DMS53 (cell line): ENCODE results near the gene PRMT2.
"Not testable (repeated sequence)": the region's sequence is repeated elsewhere in the genome, so short reads cannot be mapped to it uniquely, and the experiment has no call there.

Experiments used
- DNase-seq: peaks from one replicate; lab custom pipeline; 2025; lab: John Stamatoyannopoulos, UW

Gene PRMT2

DNA sequence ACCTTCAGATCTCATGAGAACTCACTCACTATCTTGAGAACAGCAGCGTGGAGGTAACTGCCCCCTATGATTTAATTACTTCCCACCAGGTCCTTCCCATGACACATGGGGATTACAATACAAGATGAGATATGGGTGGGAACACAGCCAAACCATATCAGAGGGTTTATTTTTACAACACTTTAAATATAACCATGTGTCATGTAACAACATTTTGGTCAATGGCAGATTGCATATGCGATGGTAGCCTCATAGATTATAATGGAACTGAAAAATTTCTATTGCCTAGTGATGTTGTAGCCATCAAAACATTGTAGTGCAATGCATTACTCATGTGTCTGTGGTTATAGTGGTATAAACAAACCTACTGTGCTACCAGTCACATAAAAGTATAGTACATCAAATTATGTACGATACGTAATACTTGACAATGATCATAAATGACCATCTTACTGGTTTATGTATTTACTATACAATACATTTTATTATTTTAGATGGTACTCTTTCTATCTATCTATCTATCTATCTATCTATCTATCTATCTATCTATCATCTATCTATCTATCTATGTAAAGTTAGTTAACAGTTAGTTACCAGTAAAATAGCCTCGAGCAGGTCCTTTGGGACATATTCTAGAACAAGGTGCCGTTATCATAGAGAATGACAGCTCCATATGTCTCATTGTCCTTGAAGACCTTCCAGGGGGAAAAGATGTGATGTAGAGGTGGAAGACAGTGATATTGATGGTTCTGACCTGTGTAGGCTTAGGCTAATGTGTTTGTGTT is 18.0 kb upstream of the PRMT2 start:
- no peak for DNase-seq

DNA sequence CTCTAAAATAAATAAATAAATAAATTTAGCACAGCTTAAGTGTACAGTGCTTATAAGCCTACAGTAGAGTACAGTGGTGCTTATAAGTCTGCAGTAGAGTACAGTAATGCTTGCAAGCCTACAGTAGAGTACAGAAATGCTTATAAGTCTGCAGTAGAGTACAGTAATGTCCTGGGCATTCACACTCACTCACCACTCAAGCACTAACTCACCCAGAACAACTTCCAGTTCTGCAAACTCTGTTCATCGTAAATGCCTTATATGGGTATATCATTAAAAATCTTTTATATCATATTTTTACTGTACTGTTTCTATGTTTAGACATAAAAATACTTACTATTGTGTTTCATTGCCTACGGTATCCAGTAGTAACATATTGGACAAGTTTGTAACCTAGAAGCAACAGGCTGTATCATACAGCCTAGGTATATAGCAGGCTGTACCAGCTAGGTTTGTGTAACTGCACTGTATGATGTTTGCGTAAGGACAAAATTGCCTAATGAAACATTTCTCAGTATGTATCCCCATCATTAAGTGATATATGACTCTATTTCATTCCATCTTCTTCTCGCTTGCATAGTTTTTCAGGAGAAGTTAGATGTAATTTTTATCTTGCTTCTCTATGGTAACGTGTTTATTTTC is 16.6 kb upstream of the PRMT2 start:
- no peak for DNase-seq

DNA sequence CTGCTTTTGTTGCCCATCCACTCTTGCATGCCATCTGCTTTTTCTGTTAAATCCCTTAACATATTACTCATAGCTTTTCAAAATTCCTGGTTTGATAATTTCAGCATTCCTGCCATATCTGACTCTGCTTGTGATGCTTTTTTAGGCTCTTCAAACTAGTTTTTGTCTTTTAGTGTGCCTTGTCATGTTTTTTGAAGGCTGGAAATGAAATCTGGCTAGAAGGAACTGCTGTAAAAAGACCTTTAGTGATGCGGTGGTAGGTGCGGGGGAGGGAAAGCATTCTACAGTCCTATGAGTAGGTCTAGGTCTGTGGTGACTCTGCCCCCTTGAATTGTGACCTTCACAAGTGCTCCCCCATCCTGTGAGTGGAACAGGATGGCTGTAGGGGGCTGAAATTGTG is 15.6 kb upstream of the PRMT2 start:
- no peak for DNase-seq

DNA sequence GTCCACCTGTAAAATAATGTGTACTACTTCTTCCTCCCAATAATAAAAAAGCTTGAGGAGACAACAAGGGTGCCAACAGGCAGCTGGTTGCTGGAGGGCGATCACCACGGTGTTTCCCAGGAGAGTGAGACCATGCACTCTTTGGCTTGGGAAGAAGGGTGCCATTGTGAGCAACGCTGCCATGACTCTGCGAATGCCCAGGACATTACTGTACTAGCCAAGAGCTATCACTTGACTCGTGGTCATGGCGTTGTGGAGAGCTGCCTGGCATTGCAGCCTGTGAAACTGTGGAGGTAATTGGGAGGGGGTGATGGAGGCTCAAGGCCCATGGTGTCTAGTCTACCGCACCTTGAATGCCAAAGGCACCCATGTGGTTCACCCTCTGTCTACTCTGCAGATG is 14.6 kb upstream of the PRMT2 start:
- DNase-seq: no peak

DNA sequence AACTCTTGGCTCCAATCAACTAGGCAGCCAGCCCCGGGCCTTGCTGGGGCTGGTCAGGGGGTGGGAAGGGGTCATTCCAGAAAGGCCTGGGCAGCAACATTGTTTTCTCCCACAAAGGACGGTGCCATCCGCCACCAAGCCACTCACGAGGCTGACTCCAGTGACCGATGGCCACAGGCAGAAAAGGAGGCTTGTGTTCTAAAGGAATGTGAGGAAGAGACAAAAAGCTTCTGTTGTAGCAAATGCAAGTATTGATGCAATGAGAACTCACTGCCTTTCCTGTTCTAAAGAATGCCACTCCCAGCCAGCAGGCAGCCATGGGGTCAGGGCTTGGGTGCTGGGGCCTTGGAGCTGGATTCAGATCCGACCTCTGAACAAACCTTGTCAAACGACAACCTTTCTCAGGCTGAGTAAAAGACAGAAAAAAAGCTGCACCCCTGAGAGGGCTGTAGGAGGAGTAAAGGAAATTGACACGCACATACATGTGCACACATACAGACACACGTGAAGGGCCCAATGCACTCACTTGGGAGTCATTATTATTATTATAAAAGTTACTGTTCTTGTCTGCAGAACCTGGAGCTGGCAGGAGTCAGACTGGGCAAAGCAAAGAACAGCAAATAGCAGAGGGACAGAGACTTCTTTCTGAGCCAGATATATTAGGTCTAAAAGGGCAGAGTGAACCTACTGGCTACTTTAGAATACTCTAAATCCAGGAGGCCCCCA is 13.9 kb upstream of the PRMT2 start:
- DNase-seq: no peak

DNA sequence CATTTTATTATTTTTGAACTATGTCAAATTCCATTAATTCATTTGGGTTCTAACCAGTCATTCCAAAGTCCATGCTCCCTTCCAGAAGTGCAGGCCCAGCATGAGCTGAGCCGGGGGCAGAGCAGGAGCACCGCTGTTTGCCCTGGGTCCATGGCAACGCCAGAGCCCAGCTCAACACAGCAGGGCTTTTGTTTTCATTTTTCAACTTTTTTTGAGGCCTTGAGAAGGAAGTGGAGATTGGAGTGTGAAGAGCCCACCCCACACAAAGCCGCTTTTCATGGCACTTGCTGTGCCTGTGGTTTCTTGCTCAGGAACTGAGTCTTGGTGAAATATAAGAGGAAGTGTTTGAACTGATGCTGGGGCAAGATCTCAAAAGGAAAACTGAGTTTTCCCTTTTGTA is 13.2 kb upstream of the PRMT2 start:
- DNase-seq: no peak

DNA sequence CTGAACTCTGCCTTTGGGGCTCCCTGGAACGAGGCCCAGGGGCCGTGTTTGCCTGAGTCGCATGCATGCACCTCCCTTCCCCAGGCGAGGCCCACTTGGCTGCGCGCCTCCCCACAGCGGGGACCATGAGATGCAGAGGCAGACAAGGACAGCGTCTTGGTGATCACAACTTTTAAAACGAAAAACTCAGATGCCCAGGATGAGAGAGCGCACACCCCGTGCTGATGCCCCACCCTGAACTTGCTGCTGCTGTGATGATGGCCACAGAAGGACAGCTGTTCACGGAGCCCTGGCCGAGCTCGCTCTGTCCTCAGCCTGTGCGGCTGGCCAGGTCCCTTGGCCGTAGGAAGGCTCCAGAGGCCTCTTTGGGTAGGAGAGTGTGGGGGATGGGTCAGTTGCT is 11.4 kb upstream of the PRMT2 start:
- no peak for DNase-seq

DNA sequence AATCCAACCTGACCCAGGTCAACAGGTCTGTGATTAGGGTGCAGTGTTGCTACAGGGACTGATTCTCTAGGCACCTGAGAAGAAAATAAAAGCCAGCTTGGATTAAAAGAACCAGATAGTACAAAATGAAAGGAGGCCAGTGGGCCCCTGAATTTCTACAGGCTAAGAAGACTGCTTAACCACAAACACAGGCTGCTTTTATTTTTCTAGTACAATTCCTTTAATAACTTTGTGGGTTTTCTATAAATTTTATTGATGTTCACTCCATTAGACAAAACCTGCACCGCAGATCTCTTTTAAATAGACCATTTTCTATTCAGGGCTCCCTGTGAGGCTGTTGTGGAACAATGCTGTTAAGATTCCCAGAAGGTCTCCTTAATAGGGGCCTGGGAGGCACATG is 9.7 kb upstream of the PRMT2 start:
- no peak for DNase-seq

DNA sequence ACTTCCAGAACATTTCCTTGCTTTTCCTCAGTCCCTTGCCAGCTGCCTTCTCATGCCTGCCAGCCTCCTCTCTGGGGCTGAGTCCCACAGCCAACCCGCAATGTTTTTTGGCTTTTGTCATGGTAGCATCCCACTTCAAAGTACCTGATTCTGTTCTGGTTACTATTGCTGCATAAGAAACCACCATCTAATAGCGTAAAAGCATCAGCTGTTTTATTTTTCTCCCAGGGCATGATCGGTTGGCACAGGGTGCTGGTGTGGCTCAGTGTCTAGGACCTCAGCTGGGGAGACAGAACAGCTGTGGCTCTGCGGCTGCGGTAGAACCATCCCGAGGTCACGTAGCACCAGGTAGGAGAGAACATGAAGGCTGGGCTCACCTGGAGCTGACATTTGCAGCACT is 8.9 kb upstream of the PRMT2 start:
- DNase-seq: no peak

DNA sequence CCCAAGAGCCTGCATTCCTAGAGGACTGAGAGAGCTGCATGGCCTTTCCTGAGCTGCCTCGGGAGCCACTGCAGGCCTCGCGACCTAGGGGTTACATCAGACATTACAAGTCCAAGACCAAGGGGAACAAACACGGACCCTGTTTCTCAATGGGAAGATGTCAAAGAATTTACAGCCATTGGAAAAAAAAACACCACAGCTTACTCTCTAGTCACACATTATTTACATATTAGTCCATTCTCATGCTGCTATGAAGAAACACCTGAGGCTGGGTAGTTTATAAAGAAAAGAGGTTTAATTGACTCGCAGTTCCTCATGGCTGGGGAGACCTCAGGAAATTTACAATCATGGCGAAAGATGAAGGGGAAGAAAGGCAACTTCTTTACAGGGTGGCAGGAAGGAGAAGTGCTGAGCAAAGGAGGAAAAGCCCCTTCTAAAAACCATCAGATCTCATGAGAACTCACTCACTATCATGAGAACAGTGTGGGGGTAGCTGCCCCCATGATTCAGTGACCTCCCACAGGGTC is 8.4 kb upstream of the PRMT2 start:
- DNase-seq: no peak

DNA sequence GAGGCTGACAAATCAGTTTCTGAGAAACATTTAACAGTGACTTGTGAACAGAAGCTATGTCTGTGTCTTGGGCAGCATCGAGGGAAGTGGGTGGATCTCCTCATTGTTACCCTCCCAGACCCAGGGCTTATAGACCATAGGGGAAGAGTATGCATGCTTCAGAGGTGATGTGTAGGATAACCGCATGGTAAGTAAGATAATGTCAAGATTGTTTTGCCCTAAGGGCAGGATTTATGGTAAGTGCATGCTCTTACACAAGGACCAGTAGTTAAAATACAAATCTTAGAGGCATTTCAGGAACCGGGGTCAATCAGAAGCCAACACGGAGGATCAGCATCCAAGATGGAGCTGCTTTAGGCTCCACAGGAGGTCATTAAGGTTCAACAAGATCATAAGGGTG is 7.7 kb upstream of the PRMT2 start:
- DNase-seq: no peak

DNA sequence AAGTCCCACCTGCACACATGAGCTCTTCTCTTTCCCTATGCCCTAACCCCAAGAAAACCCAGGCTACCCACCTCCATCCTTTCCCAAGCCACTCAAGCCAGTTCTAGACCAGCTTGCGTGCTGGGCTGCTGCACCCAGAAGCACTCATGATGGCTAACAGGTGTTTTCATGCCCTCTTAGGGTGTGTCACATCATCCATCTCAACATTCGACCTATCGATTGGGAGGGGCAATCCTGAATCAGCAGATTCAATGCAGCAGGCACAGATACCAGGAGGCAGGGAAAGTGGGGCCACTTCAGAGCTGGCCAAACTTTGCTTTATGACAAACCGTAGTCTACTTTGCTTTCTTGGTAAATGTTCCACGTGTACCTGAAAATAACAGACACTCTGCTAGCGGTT is 6.6 kb upstream of the PRMT2 start:
- DNase-seq: no peak

DNA sequence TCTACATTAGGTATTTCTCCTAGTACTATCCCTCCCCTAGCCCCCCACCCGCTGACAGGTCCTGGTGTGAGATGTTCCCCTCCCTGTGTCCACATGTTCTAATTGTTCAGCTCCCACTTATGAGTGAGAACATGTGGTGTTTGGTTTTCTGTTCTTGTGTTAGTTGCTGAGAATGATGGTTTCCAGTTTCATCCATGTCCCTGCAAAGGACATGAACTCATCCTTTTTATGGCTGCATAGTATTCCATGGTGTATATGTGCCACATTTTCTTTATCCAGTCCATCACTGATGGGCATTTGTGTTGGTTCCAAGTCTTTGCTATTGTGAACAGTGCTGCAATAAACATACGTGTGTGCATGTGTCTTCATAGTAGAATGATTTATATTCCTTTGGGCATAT is 4.6 kb upstream of the PRMT2 start:
- not testable (repeated sequence) for DNase-seq

DNA sequence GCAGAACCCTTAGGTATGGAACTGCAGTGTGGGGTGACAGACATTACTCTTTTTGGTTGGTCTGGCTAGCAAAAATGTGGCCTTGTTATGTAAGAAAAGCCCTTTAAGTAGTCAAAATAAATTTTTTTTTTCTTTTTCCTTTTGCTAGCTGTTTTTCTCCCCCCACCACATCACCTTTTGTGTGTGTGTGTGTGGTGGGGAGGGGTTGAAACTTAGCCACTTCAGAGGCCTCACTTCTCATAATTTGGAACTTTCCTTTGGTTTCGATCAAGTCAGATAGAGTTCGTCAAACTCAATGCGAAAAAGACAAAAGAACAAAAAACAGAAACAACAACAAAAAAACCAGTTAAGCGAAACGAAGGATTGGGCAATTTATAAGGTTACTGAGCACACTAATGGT is 1.9 kb upstream of the PRMT2 start:
- DNase-seq: no peak

DNA sequence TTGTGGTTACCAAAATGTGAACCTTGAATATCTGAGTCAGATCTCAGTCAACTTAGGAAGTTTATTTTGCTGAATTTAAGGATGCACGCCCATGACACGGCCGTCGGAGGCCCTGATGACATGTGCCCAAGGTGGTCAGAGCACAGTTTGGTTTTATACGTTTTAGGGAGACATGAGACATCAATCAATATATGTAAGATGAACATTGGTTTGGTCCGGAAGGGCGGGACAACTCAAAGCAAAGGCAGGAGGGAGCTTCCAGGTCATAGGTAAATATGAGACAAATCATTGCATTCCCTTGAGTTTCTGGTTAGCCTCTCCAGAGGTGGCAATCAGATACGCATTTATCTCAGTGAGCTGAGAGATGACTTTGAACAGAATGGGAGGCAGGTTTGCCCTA is 1.0 kb upstream of the PRMT2 start:
- peak; percentile 23 for DNase-seq

DNA sequence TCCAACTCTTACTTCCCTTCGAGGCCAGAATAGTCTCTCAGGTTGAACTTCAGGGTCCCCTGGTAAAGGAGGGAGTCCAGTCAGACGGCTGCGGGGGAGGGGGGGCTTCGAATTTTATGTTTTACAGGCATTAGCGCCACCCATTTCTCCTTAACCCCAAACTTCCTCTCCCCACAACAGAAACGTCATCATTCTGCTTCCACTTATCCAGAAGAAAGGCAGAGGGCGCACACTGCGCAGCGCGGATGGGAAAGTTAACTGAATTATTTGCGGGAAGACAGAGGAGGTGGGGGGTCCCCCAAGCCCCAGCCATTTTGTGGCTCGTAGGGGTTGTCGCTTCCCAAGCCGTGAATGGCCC is 529 bp upstream of the PRMT2 start:
- peak; percentile 70 for DNase-seq

DNA sequence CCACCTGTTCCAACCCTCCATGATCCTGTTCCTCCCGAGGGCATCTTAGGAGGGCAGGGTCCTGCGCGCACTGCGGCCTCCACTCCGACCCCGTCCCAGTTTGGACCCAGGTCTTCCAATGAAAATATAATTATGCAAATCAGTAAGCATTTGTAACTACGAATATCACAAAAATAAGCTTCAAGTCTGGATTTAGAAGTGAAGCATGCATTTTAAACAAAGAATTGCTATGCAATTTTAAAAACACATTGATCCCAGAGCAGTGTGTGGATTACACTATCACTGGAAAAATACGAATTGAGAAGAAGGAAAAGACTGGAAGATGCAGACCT is 673 bp downstream of the PRMT2 start:
- DNase-seq: no peak

DNA sequence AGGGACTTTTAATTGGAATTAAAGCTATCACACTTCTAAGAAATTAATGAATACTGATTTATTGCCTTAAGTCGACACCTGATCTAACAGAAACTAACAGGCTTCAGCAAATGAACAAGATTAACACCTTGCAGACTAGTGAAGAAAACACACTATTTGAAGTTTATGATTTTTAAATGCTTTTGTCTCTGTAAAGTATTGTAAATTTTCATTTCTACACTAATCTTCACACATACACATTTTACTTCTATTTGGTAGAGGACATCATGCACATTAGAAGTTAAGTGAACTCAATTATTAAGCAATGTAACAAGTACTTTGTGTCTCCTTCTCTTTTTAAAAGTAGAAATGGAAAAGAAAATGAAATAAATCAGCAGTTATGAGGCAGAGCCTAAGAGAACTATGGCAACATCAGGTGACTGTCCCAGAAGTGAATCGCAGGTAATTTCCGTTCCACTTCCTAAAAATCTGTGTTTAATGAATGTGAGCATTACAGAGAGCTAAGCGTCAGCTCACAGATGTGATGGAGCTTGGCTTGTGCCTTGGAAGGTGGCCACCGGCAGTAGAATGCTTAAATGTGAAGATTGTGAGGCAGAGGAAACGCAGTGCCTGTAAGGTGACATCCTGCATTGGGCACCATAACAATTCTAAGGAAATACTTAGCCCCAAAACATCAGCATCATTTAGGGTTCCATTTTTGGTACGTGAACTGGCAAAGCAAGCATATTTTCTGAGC is 1.2 kb downstream of the PRMT2 start:
- DNase-seq: no peak

DNA sequence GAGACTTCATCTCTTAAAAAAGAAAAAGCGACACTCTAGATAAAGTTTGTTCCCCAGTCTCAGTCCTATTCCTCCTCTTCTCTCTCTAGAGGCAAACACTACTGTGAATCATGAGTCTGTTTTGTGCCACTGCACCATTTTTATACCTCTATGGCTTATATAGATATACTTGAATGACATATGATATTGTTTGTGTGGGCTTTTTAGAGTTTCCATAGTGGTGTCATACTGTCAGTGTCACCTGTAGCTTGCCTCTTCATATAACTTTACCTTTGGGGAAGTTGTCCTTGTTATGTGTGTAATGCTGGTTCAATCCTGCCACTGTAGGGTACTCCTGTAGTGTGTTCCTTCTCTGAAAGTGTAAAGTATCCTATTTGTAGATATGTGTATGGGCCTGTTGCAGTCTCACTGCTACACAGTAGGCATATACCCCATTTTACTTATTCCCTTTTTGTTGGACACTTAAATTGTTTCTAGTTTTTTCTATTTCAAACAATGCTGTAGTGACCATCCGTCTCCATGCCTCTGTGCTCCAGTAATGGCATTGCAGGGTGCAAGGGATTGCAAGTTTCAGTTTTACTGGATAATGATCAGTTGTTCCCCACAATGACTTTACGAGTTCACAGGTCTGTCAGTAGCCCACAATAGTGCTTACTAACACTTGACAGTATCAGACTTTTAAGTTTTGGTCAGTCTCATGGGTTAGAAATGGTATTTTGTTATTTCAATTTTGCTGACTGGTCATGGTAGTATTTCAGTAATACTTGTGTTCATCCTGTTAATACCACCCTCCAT is 2.7 kb downstream of the PRMT2 start:
- DNase-seq: no peak

DNA sequence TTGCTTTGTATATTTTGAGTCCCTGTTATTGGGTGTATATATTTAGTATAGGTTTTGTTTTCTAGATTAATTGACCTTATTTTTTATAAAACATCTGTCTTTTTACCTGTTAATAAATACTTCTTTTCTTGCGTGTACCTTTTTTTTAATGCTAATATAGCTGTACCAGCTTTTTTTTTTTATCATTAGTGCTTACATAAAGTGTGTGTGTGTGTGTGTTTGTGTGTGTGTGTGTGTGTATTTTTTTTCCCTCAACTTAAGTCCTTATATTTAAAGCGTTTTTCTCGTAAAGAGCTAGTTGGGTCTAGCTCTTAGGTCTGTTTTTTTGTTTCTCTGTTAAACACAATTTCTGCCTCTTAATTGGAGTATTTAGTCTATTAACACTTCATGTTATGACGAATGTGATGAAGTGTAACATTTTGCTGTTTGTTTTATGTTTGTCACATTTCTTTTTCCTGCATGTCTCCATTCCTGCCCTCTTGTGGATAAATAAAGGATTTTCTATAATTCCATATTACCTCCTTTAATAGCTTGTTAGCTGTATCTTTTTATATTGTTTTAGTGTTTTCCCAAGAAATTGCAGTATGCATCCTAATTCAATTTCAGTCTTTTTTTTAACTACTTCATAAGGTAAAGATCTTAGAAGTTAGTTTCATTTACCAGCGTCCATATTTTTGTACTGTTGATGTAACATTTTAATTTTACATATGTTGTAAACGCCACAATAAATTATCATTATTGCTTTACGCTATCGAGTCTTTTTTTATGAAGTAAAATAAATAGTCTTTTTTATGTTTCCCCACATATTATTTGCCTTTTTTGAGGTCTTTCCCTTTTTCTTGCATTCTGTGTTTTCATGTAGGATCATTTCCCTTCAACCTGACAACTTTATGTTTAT is 4.3 kb downstream of the PRMT2 start:
- DNase-seq: peak; percentile 33

DNA sequence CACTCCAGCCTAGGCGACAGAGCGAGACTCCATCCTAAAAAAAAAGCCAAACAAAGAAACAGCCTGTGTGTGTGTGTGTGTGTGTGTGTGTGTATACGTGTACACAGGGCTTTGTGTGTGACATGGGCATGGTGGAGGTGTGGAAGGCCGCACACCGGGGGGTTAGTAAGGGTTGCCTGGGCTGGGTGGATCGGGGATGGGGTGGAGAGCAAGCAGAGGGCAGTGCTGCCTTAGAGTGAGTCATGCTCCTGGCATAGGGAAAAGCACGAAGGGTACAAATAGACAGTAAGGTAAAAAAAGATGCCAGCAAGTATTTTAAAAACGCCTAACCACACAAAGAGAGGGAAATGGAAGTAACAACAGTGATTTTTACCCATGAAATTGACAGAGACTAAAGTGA is 6.2 kb downstream of the PRMT2 start:
- no peak for DNase-seq
